Measurements from ENCODE around the gene GART.
A peak's percentile ranks its signal among the peaks of the same experiment; 100 is the strongest.

Gene GART

GRCh38 chr21:33549848-33550771 is 8.2 kb upstream of the GART start:
- Histone ChIP-seq H3K36me3 (ENCODE audit: insufficient read depth, low read length) (peaks cover 91% of the 10 kb centered on the region), H3K9ac (ENCODE audit: low read length) (no peak overlapping the region), H3K27me3 (ENCODE audit: insufficient read depth, low read length) (no peaks in the 10 kb centered on the region), H3F3A (ENCODE audit: insufficient read depth, low read length) (no peaks in the 10 kb centered on the region), H3K4me2 (ENCODE audit: low read length) (no peak overlapping the region), H4K20me1 (ENCODE audit: insufficient read depth, low read length) (no peaks in the 10 kb centered on the region; the same call in 1 of the 2 replicates), H3K79me2 (ENCODE audit: insufficient read depth, low read length) (peaks cover 89% of the 10 kb centered on the region), H3K4me1 (ENCODE audit: insufficient read depth, low read length, severe bottlenecking) (peaks cover 10% of the 10 kb centered on the region), H3K9me3 (ENCODE audit: low read length) (no peaks in the 10 kb centered on the region), H2AFZ (ENCODE audit: low read length) (no peak overlapping the region), H3K4me3 (ENCODE audit: low read depth, low read length, poor library complexity, severe bottlenecking) (no peak overlapping the region), H3K9me2 (ENCODE audit: low read depth, low read length) (no peaks in the 10 kb centered on the region), H3K27ac (ENCODE audit: low read depth, low read length, poor library complexity, severe bottlenecking) (no peak overlapping the region)
- no peak for TF ChIP-seq CTCF (IDR thresholded peaks at IDR 0.05; ENCODE audit: low read length)
- no peak for TF ChIP-seq EZH2 (IDR thresholded peaks at IDR 0.05; ENCODE audit: borderline replicate concordance, low read length)

- peaks cover 83% of the 10 kb centered on the region for H3K79me2 ChIP-seq (ENCODE audit: insufficient read depth, low read length)
Measured at GRCh38 chr21:33546086-33546485, 4.2 kb upstream of the GART start.

GRCh38 chr21:33544451-33545195 is 2.7 kb upstream of the GART start:
- Histone ChIP-seq H3F3A (ENCODE audit: insufficient read depth, low read length) (no peaks in the 10 kb centered on the region), H3K9ac (ENCODE audit: low read length) (peak overlapping the region; percentile 76), H2AFZ (ENCODE audit: low read length) (no peak overlapping the region), H4K20me1 (ENCODE audit: insufficient read depth, low read length) (no peaks in the 10 kb centered on the region; the same call in 1 of the 2 replicates), H3K36me3 (ENCODE audit: insufficient read depth, low read length) (peaks cover 45% of the 10 kb centered on the region), H3K27me3 (ENCODE audit: insufficient read depth, low read length) (no peaks in the 10 kb centered on the region), H3K27ac (ENCODE audit: low read depth, low read length, poor library complexity, severe bottlenecking) (no peak overlapping the region), H3K9me3 (ENCODE audit: low read length) (no peaks in the 10 kb centered on the region), H3K79me2 (ENCODE audit: insufficient read depth, low read length) (peaks cover 88% of the 10 kb centered on the region), H3K4me2 (ENCODE audit: low read length) (peak overlapping the region; percentile 98), H3K4me1 (ENCODE audit: insufficient read depth, low read length, severe bottlenecking) (peaks cover 39% of the 10 kb centered on the region), H3K4me3 (ENCODE audit: low read depth, low read length, poor library complexity, severe bottlenecking) (peak overlapping the region; percentile 84), H3K9me2 (ENCODE audit: low read depth, low read length) (no peaks in the 10 kb centered on the region)
- TF ChIP-seq CTCF (IDR thresholded peaks at IDR 0.05; ENCODE audit: low read length) (no peak), EZH2 (IDR thresholded peaks at IDR 0.05; ENCODE audit: borderline replicate concordance, low read length) (no peak)

More at GRCh38 chr21:33546086-33546485, 4.2 kb upstream of the GART start:
- Histone ChIP-seq H3K27me3 (ENCODE audit: insufficient read depth, low read length) (no peaks in the 10 kb centered on the region), H3K9ac (ENCODE audit: low read length) (no peak overlapping the region), H3K4me1 (ENCODE audit: insufficient read depth, low read length, severe bottlenecking) (peaks cover 26% of the 10 kb centered on the region), H2AFZ (ENCODE audit: low read length) (no peak overlapping the region), H3K27ac (ENCODE audit: low read depth, low read length, poor library complexity, severe bottlenecking) (no peak overlapping the region), H3K4me3 (ENCODE audit: low read depth, low read length, poor library complexity, severe bottlenecking) (no peak overlapping the region), H3K9me2 (ENCODE audit: low read depth, low read length) (no peaks in the 10 kb centered on the region), H3K4me2 (ENCODE audit: low read length) (peak overlapping the region; percentile 98), H3K36me3 (ENCODE audit: insufficient read depth, low read length) (peaks cover 52% of the 10 kb centered on the region), H4K20me1 (ENCODE audit: insufficient read depth, low read length) (no peaks in the 10 kb centered on the region; the same call in 1 of the 2 replicates), H3K9me3 (ENCODE audit: low read length) (no peaks in the 10 kb centered on the region), H3F3A (ENCODE audit: insufficient read depth, low read length) (no peaks in the 10 kb centered on the region)
- no peak for TF ChIP-seq EZH2 (IDR thresholded peaks at IDR 0.05; ENCODE audit: borderline replicate concordance, low read length)
- no peak for TF ChIP-seq CTCF (IDR thresholded peaks at IDR 0.05; ENCODE audit: low read length)
